ENCODE measurements around the gene CD6. TPM values are rescaled to one million over a fixed set of nuclear protein-coding genes. Genes with fewer than 3 reads are reported as not detected.

Gene CD6
- total RNA-seq, 1 donor from 2014 or later: 0.23 TPM

- no peak overlapping the region for H3K4me3 ChIP-seq (ENCODE audit: low read depth, low read length)
- DNase-seq (ENCODE audit: low read depth): no peak
- no peak for TF ChIP-seq CTCF (conservative IDR thresholded peaks at IDR 0.05; ENCODE audit: low read depth, low read length)
Observed at GRCh38 chr11:60929764-60930163, 41.7 kb upstream of the CD6 start.

GRCh38 chr11:60930394-60930793 is 41.1 kb upstream of the CD6 start:
- TF ChIP-seq CTCF (conservative IDR thresholded peaks at IDR 0.05; ENCODE audit: low read depth, low read length): no peak
- no peak for DNase-seq (ENCODE audit: low read depth)
- H3K4me3 ChIP-seq (ENCODE audit: low read depth, low read length): no peak overlapping the region

- no peak for TF ChIP-seq CTCF (conservative IDR thresholded peaks at IDR 0.05; ENCODE audit: low read depth, low read length)
- DNase-seq (ENCODE audit: low read depth): no peak
- no peak overlapping the region for H3K4me3 ChIP-seq (ENCODE audit: low read depth, low read length)
Observed at GRCh38 chr11:60931917-60932316, 39.6 kb upstream of the CD6 start.

GRCh38 chr11:60932605-60933356 is 38.7 kb upstream of the CD6 start:
- no peak for TF ChIP-seq CTCF (conservative IDR thresholded peaks at IDR 0.05; ENCODE audit: low read depth, low read length)
- H3K4me3 ChIP-seq (ENCODE audit: low read depth, low read length): no peak overlapping the region
- no peak for DNase-seq (ENCODE audit: low read depth)

GRCh38 chr11:60933416-60934123 is 37.9 kb upstream of the CD6 start:
- TF ChIP-seq CTCF (conservative IDR thresholded peaks at IDR 0.05; ENCODE audit: low read depth, low read length): no peak
- DNase-seq (ENCODE audit: low read depth): no peak

GRCh38 chr11:60934124-60934789 is 37.2 kb upstream of the CD6 start:
- TF ChIP-seq CTCF (conservative IDR thresholded peaks at IDR 0.05; ENCODE audit: low read depth, low read length): no peak
- no peak overlapping the region for H3K4me3 ChIP-seq (ENCODE audit: low read depth, low read length)
- no peak for DNase-seq (ENCODE audit: low read depth)

More at GRCh38 chr11:60933416-60934123, 37.9 kb upstream of the CD6 start:
- H3K4me3 ChIP-seq (ENCODE audit: low read depth, low read length): no peak overlapping the region

Data from epithelial cell of proximal tubule (primary cell).